H1 (cell line): ENCODE data around the gene FNDC11. TPM values are rescaled to one million over a fixed set of nuclear protein-coding genes. Genes with fewer than 3 reads are reported as not detected.

ENCODE experiments used
- CTCF ChIA-PET: fragments of 300-600 bp; sonication (Branson Sonifier 250); formaldehyde crosslinking; loops from one replicate; lab custom pipeline; 2021; ENCODE audit not compliant: partially characterized antibody; lab: Charles Lee
- POLR2A ChIA-PET: fragments of 300-600 bp; sonication (Branson Sonifier 250); formaldehyde crosslinking; loops from one replicate; lab custom pipeline; 2021; ENCODE audit warnings: inconsistent platforms; ENCODE audit not compliant: partially characterized antibody; lab: Charles Lee
- DNase-seq, 2 experiments: peaks; one replicate each; pipeline versions ENCODE4 v3.0.0 to v3.0.0-alpha.2; 2010 to 2022; ENCODE audit warnings: low spot score in 2 of 2, low read depth in 1 of 2, mixed read lengths in 1 of 2
- FAIRE-seq: peaks from 2 replicates; lab custom pipeline; 2011; peaks lifted over from hg19 to GRCh38; lab: Jason Lieb, UNC
- H2AFZ ChIP-seq: 2 replicates; pipeline ENCODE4 v1.8.1; 2012; ENCODE audit warnings: low read length, inconsistent platforms
- H2AK5ac ChIP-seq: 2 replicates; pipeline ENCODE4 v1.6.1; 2013; ENCODE audit warnings: low read depth, low read length
- H2BK120ac ChIP-seq: replicated peaks from 2 replicates; pipeline ENCODE3; 2013; ENCODE audit warnings: low read depth, low read length, inconsistent platforms
- H2BK12ac ChIP-seq: 2 replicates; pipeline ENCODE4 v1.6.1; 2013; ENCODE audit warnings: low read depth, low read length
- H2BK15ac ChIP-seq: 2 replicates; pipeline ENCODE4 v1.6.1; 2013; ENCODE audit warnings: low read length
- H2BK20ac ChIP-seq: 2 replicates; pipeline ENCODE4 v1.6.1; 2013; ENCODE audit warnings: low read length
- H2BK5ac ChIP-seq: 2 replicates; pipeline ENCODE4 v1.6.1; 2013; ENCODE audit warnings: low read depth, low read length
- H3K14ac ChIP-seq: 2 replicates; pipeline ENCODE4 v1.6.1; 2013; ENCODE audit warnings: inconsistent platforms; ENCODE audit not compliant: insufficient read length
- H3K18ac ChIP-seq: 2 replicates; pipeline ENCODE4 v1.6.1; 2013; ENCODE audit warnings: low read length; ENCODE audit errors: extremely low read depth
- H3K23ac ChIP-seq: 2 replicates; pipeline ENCODE4 v1.6.1; 2013; ENCODE audit warnings: inconsistent platforms; ENCODE audit not compliant: insufficient read length
- H3K23me2 ChIP-seq: 2 replicates; pipeline ENCODE4 v1.6.1; 2013; ENCODE audit warnings: low read depth, low read length
- H3K27ac ChIP-seq: 2 replicates; pipeline ENCODE4 v1.6.1; 2011; ENCODE audit warnings: low read depth, low read length, inconsistent platforms
- H3K27me3 ChIP-seq, 4 experiments: replicated peaks in 1 of 4; 1 replicate in 1 of 4; 2 replicates in 3 of 4; pipeline versions ENCODE4 v1.6.1 to v1.8.1; 2011 to 2013; ENCODE audit warnings: low read length in 3 of 4, mild to moderate bottlenecking in 3 of 4, inconsistent platforms in 2 of 4, mixed read lengths in 2 of 4, moderate library complexity in 1 of 4; ENCODE audit not compliant: control insufficient read depth in 3 of 4, insufficient read depth in 3 of 4; ENCODE audit errors: extremely low read depth in 1 of 4
- H3K36me3 ChIP-seq, 4 experiments: 2 replicates each; pipeline versions ENCODE4 v1.6.1 to v1.8.1; 2011 to 2013; ENCODE audit warnings: mild to moderate bottlenecking in 4 of 4, low read length in 3 of 4, moderate library complexity in 2 of 4, control low read depth in 1 of 4, inconsistent platforms in 1 of 4; ENCODE audit not compliant: insufficient read depth in 4 of 4, control insufficient read depth in 2 of 4
- H3K4ac ChIP-seq: replicated peaks from 2 replicates; pipeline ENCODE3; 2013; ENCODE audit warnings: low read length, low read depth, mixed read lengths, inconsistent platforms; ENCODE audit not compliant: insufficient read length
- H3K4me1 ChIP-seq, 4 experiments: replicated peaks in 1 of 4; 1 replicate in 1 of 4; 2 replicates in 3 of 4; pipeline versions ENCODE4 v1.6.1 to v1.8.1; 2011 to 2013; ENCODE audit warnings: low read length in 3 of 4, inconsistent platforms in 2 of 4, mixed read lengths in 1 of 4; ENCODE audit not compliant: insufficient read depth in 4 of 4, control insufficient read depth in 3 of 4
- H3K4me2 ChIP-seq, 2 experiments: 2 replicates each; pipeline versions ENCODE4 v1.6.1 to v1.8.1; 2011 to 2013; ENCODE audit warnings: low read depth in 2 of 2, low read length in 2 of 2, control low read depth in 1 of 2, inconsistent platforms in 1 of 2, mild to moderate bottlenecking in 1 of 2; ENCODE audit not compliant: insufficient read depth in 1 of 2
- H3K4me3 ChIP-seq, 4 experiments: fragments of 200-600, 300-600 bp in 1 of 4; sonication (generic), shearing (Covaris generic), sonication (Bioruptor Twin) in 1 of 4; 2 replicates each; pipeline versions ENCODE4 v1.5.1 to v1.8.1; 2011 to 2016; ENCODE audit warnings: low read length in 4 of 4, low read depth in 3 of 4, control low read depth in 2 of 4, inconsistent platforms in 2 of 4, mild to moderate bottlenecking in 2 of 4, mixed read lengths in 1 of 4, moderate library complexity in 1 of 4; ENCODE audit not compliant: insufficient read depth in 2 of 4; ENCODE audit errors: extremely low read depth in 1 of 4
- H3K56ac ChIP-seq: replicated peaks from 2 replicates; pipeline ENCODE3; 2013; ENCODE audit warnings: low read depth, mild to moderate bottlenecking, mixed read lengths, low read length, inconsistent platforms; ENCODE audit not compliant: insufficient read length
- H3K79me1 ChIP-seq: 2 replicates; pipeline ENCODE4 v1.6.1; 2013; ENCODE audit warnings: low read depth, low read length, control low read depth
- H3K79me2 ChIP-seq, 2 experiments: 2 replicates each; pipeline versions ENCODE4 v1.6.1 to v1.8.1; 2012 to 2013; ENCODE audit warnings: low read length in 2 of 2, mild to moderate bottlenecking in 2 of 2, inconsistent platforms in 1 of 2; ENCODE audit not compliant: insufficient read depth in 2 of 2, control insufficient read depth in 1 of 2
- H3K9ac ChIP-seq, 4 experiments: replicated peaks in 1 of 4; 1 replicate in 1 of 4; 2 replicates in 3 of 4; pipeline versions ENCODE4 v1.6.1 to v1.8.1; 2011 to 2013; ENCODE audit warnings: low read depth in 3 of 4, low read length in 3 of 4, control low read depth in 2 of 4, mild to moderate bottlenecking in 2 of 4, moderate library complexity in 2 of 4, inconsistent platforms in 1 of 4; ENCODE audit errors: extremely low read depth in 1 of 4
- H3K9me3 ChIP-seq, 2 experiments: 2 replicates each; pipeline versions ENCODE4 v1.6.1 to v1.8.1; 2012 to 2013; ENCODE audit warnings: mild to moderate bottlenecking in 2 of 2, moderate library complexity in 2 of 2, control low read depth in 1 of 2, inconsistent platforms in 1 of 2, low read depth in 1 of 2, low read length in 1 of 2, mixed read lengths in 1 of 2; ENCODE audit not compliant: insufficient read depth in 2 of 2
- H4K20me1 ChIP-seq, 2 experiments: replicated peaks in 1 of 2; 2 replicates each; pipeline versions ENCODE3 to v1.8.1; 2011 to 2013; ENCODE audit warnings: inconsistent platforms in 2 of 2, low read length in 2 of 2, mild to moderate bottlenecking in 1 of 2; ENCODE audit not compliant: insufficient read depth in 2 of 2, control insufficient read depth in 1 of 2
- H4K5ac ChIP-seq: 2 replicates; pipeline ENCODE4 v1.6.1; 2013; ENCODE audit warnings: low read length, low read depth, mixed read lengths, inconsistent platforms; ENCODE audit not compliant: insufficient read length
- H4K8ac ChIP-seq: 2 replicates; pipeline ENCODE4 v1.8.0; 2013; ENCODE audit warnings: mild to moderate bottlenecking, moderate library complexity, low read length, inconsistent platforms; ENCODE audit not compliant: insufficient read depth; ENCODE audit errors: extremely low read depth
- H4K91ac ChIP-seq: replicated peaks from 2 replicates; pipeline ENCODE3; 2013; ENCODE audit warnings: low read length, mixed read lengths, inconsistent platforms; ENCODE audit not compliant: insufficient read length
- CBX8 ChIP-seq: fragments of 300-800, 300-1000 bp; sonication (generic); IDR thresholded peaks from 2 replicates; pipeline ENCODE4 v1.7.1; 2016; ENCODE audit warnings: low read depth, low read length, borderline replicate concordance
- E2F6 ChIP-seq: IDR thresholded peaks from 2 replicates; pipeline ENCODE4 v1.6.1; 2012; ENCODE audit warnings: inconsistent platforms
- MAX ChIP-seq: IDR thresholded peaks from 2 replicates; pipeline ENCODE4 v1.6.1; 2012; ENCODE audit warnings: inconsistent platforms
- NRF1 ChIP-seq: IDR thresholded peaks from 2 replicates; pipeline ENCODE4 v1.6.1; 2011; ENCODE audit warnings: mild to moderate bottlenecking, low read depth, low read length, improper control_type of control experiment
- SAP30 ChIP-seq: fragments of 300-600 bp; sonication (generic); IDR thresholded peaks from 2 replicates; pipeline ENCODE4 v1.7.1; 2012; ENCODE audit warnings: low read length, moderate library complexity, mild to moderate bottlenecking, inconsistent platforms; ENCODE audit not compliant: insufficient read depth, insufficient replicate concordance
- TBP ChIP-seq: IDR thresholded peaks from 2 replicates; pipeline ENCODE4 v1.6.1; 2011; ENCODE audit warnings: low read depth, low read length, improper control_type of control experiment
- ZNF274 ChIP-seq: IDR thresholded peaks from 2 replicates; pipeline ENCODE4 v1.7.0; 2012; ENCODE audit warnings: low read length, borderline replicate concordance; ENCODE audit errors: extremely low read depth
- WGBS, 2 experiments: shearing (Covaris generic) in 1 of 2; methylation state at CpG; one replicate each; pipeline versions ENCODE4 v1.1.6 to v1.1.7; 2013 to 2015; ENCODE audit warnings: low lambda C conversion rate in 2 of 2, mixed read lengths in 2 of 2, inconsistent platforms in 1 of 2, low coverage in 1 of 2, missing lambda C conversion rate in 1 of 2; ENCODE audit not compliant: insufficient replicate concordance in 2 of 2, insufficient coverage in 1 of 2, insufficient read length in 1 of 2; ENCODE audit errors: extremely low coverage in 1 of 2, missing lambda C conversion rate in 1 of 2; 5-methylcytosine and 5-hydroxymethylcytosine counted together
- polyA plus RNA-seq, 7 experiments: library from polyadenylated mRNA; depleted of rRNA in 3 of 7; stranded (reverse) in 5 of 7; unstranded in 2 of 7; fragments of >200 nt in 5 of 7; fragments of 200-250 nt in 2 of 7; gene quantifications; 1 replicate in 5 of 7; 2 replicates in 1 of 7; 4 replicates in 1 of 7; pipeline versions ENCODE4 v1.2.1 to v1.2.3, GENCODE V29; 2011 to 2013; ENCODE audit warnings: missing spikeins in 2 of 7, mixed read lengths in 2 of 7
- total RNA-seq: library from RNA; stranded (reverse); fragmentation: NEBNext Ultra II Directional; extraction: Animal tissue kit (Norgen Biotek cat#: 25700); gene quantifications from 2 replicates; pipeline ENCODE4 v1.2.1, GENCODE V29; 2021

The FNDC11 gene
- total and polyA plus RNA-seq, 2 of the 8 experiments (the other 6 are each of a cell fraction or from before 2014, with no cell fraction given) = 2.6 to 8.8 TPM

- DNase-seq = no peak
- CTCF ChIA-PET = interaction anchor here (2.6 kb wide), 1 partner anchor 30 kb away, joined by 8 read pairs; no protein-coding TSS in a partner anchor
- no peaks in the 10 kb centered on the region; a peak in 1 of 8 replicates for H3K36me3 ChIP-seq
Measured at GRCh38 chr20:63568170-63568981, 14.4 kb downstream of the FNDC11 start.

More at GRCh38 chr20:63568170-63568981, 14.4 kb downstream of the FNDC11 start:
- Histone ChIP-seq H3K23me2 (no peaks in the 10 kb centered on the region), H3K4me1 (peaks cover 0 to 3% (median 1%) of the 10 kb centered on the region in 4 experiments; a peak in 3 of 7 replicates), H2AFZ (no peak overlapping the region), H3K27ac (no peak overlapping the region), H2BK15ac (no peak overlapping the region), H3K4me3 (no peak overlapping the region), H3K79me1 (no peaks in the 10 kb centered on the region), H4K5ac (no peak overlapping the region), H2BK120ac (no peak overlapping the region), H3K14ac (no peak overlapping the region), H3K9me3 (no peaks in the 10 kb centered on the region), H2BK20ac (no peak overlapping the region), H2BK12ac (no peak overlapping the region), H3K18ac (no peak overlapping the region), H3K23ac (no peak overlapping the region), H3K4ac (no peak overlapping the region), H4K91ac (no peak overlapping the region), H2BK5ac (no peak overlapping the region), H3K9ac (no peak overlapping the region), H3K27me3 (no peaks in the 10 kb centered on the region; a peak in 1 of 7 replicates), H4K8ac (peak overlapping the region; percentile 51), H4K20me1 (peaks cover 0 to 3% of the 10 kb centered on the region in 2 experiments), H3K56ac (no peak overlapping the region), H3K4me2 (no peak overlapping the region), H3K79me2 (no peaks in the 10 kb centered on the region), H2AK5ac (no peak overlapping the region)
- no peak for TF ChIP-seq ZNF274
- no peak for TF ChIP-seq SAP30
- TF ChIP-seq E2F6 = no peak
- TF ChIP-seq NRF1 = no peak
- TF ChIP-seq MAX = no peak
- TF ChIP-seq CBX8 = no peak
- no peak for TF ChIP-seq TBP
- no peak for FAIRE-seq
- POLR2A ChIA-PET = interaction anchor here (0.6 to 1.6 kb wide), 3 partner anchors 12 to 174 kb away, joined by 3 to 5 read pairs (median 4); no protein-coding TSS in a partner anchor
- 93% methylated on average over 25 of the region's 43 CpGs; no CpG with 5 or more reads in 1 of the 2 experiments for WGBS, 2 experiments
